A673 (cell line): ENCODE measurements around the gene NELL1. TPM values are rescaled to one million over a fixed set of nuclear protein-coding genes. Genes with fewer than 3 reads are reported as not detected.

Experiments used
- BruUV-seq: library from RNA; stranded (reverse); fragments of 400-500 nt; replicated peaks from 2 replicates; lab custom pipeline; 2021; lab: Mats Ljungman, UMichigan
- CTCF ChIA-PET: fragments of 300-600 bp; sonication (Branson Sonifier 250); formaldehyde crosslinking; loops from one replicate; lab custom pipeline; 2022; ENCODE audit warnings: antibody characterized with exemption; lab: Charles Lee
- POLR2A ChIA-PET: fragments of 300-600 bp; sonication (Branson Sonifier 250); formaldehyde crosslinking; loops from one replicate; lab custom pipeline; 2022; ENCODE audit warnings: antibody characterized with exemption; ENCODE audit not compliant: low non-redundant PET; lab: Charles Lee
- DNase-seq: peaks from one replicate; pipeline ENCODE4 v3.0.0-alpha.2; 2015; ENCODE audit warnings: low spot score
- H3K27ac ChIP-seq: fragments of 200-600 bp; sonication (generic); 2 replicates; pipeline ENCODE4 v1.5.1; 2016; ENCODE audit warnings: mixed run types, low read depth, mild to moderate bottlenecking, mixed read lengths, antibody characterized with exemption, low read length; ENCODE audit not compliant: poor library complexity, severe bottlenecking
- H3K27me3 ChIP-seq: fragments of 200-600 bp; sonication (generic); replicated peaks from 2 replicates; pipeline ENCODE4 v1.6.1; 2017; ENCODE audit warnings: mixed run types, low read depth, mild to moderate bottlenecking, mixed read lengths, antibody characterized with exemption, low read length; ENCODE audit not compliant: insufficient read depth, poor library complexity
- H3K36me3 ChIP-seq: fragments of 200-600 bp; sonication (generic); 2 replicates; pipeline ENCODE4 v1.6.1; 2016; ENCODE audit warnings: mixed run types, mild to moderate bottlenecking, mixed read lengths, antibody characterized with exemption, low read length; ENCODE audit not compliant: insufficient read depth, poor library complexity, severe bottlenecking
- H3K4me1 ChIP-seq: fragments of 200-600 bp; sonication (generic); 2 replicates; pipeline ENCODE4 v1.6.1; 2017; ENCODE audit warnings: mixed run types, mild to moderate bottlenecking, mixed read lengths, antibody characterized with exemption, low read length; ENCODE audit not compliant: insufficient read depth, poor library complexity, severe bottlenecking
- H3K4me3 ChIP-seq: fragments of 200-600 bp; sonication (generic); 2 replicates; pipeline ENCODE4 v1.5.1; 2016; ENCODE audit warnings: low read depth, mixed run types, mild to moderate bottlenecking, mixed read lengths, low read length; ENCODE audit not compliant: poor library complexity, severe bottlenecking
- H3K9me3 ChIP-seq: fragments of 200-600 bp; sonication (generic); 2 replicates; pipeline ENCODE4 v1.6.1; 2016; ENCODE audit warnings: mixed run types, low read depth, mild to moderate bottlenecking, mixed read lengths, antibody characterized with exemption, low read length; ENCODE audit not compliant: poor library complexity, severe bottlenecking
- CTCF ChIP-seq: fragments of 300-800, 200-600 bp; sonication (generic); conservative IDR thresholded peaks from 2 replicates; pipeline ENCODE4 v1.5.1; 2017; ENCODE audit warnings: low read depth, mild to moderate bottlenecking, antibody characterized with exemption, low read length, moderate library complexity, mixed read lengths
- EZH2 ChIP-seq: fragments of 200-600 bp; sonication (generic); IDR thresholded peaks from 2 replicates; pipeline ENCODE4 v1.6.1; 2017; ENCODE audit warnings: borderline replicate concordance, low read depth, mild to moderate bottlenecking, mixed read lengths, antibody characterized with exemption, low read length; ENCODE audit not compliant: poor library complexity, severe bottlenecking
- intact Hi-C: fragments of 100-400 bp; cut with micrococcal nuclease; formaldehyde crosslinking; loops from one replicate; pipeline ENCODE4 v1.10.0; 2022; ENCODE audit not compliant: unreplicated experiment
- total RNA-seq: library from RNA; stranded (reverse); gene quantifications from 2 replicates; pipeline ENCODE4 v1.2.3, GENCODE V29; 2021

NELL1 gene
- total RNA-seq, 1 experiment from 2014 or later: 0.32 TPM

- no peak for TF ChIP-seq CTCF
- TF ChIP-seq EZH2: no peak
- no peaks in the 10 kb centered on the region for H3K27me3 ChIP-seq
- CTCF ChIA-PET: no interaction called here
- intact Hi-C loops: no loop called here
- H3K4me3 ChIP-seq: no peak overlapping the region
- H3K9me3 ChIP-seq: no peaks in the 10 kb centered on the region
- POLR2A ChIA-PET: no interaction called here
- H3K27ac ChIP-seq: no peak overlapping the region
- no peak for DNase-seq
- H3K36me3 ChIP-seq: no peaks in the 10 kb centered on the region
- no peaks in the 10 kb centered on the region for H3K4me1 ChIP-seq
- BruUV-seq: no TSS peak
Measured at GRCh38 chr11:21069909-21070308, 400.5 kb downstream of the NELL1 start.

GRCh38 chr11:21072558-21072957, 403.2 kb downstream of the NELL1 start:
- no peaks in the 10 kb centered on the region for H3K27me3 ChIP-seq
- H3K9me3 ChIP-seq: no peaks in the 10 kb centered on the region
- ChIA-PET CTCF (no interaction called here), POLR2A (interaction anchor here (0.6 kb wide), 1 partner anchor 24 kb away, joined by 3 read pairs; no protein-coding TSS in a partner anchor)
- no TSS peak for BruUV-seq
- H3K4me1 ChIP-seq: no peaks in the 10 kb centered on the region
- no peak overlapping the region for H3K4me3 ChIP-seq
- TF ChIP-seq EZH2 (no peak), CTCF (no peak)
- H3K36me3 ChIP-seq: no peaks in the 10 kb centered on the region
- no peak for DNase-seq
- intact Hi-C loops: no loop called here
- no peak overlapping the region for H3K27ac ChIP-seq

GRCh38 chr11:21082853-21083252, 413.5 kb downstream of the NELL1 start:
- H3K4me1 ChIP-seq: no peaks in the 10 kb centered on the region
- H3K4me3 ChIP-seq: no peak overlapping the region
- no TSS peak for BruUV-seq
- H3K27me3 ChIP-seq: no peaks in the 10 kb centered on the region
- no peaks in the 10 kb centered on the region for H3K9me3 ChIP-seq
- H3K27ac ChIP-seq: no peak overlapping the region
- intact Hi-C loops: no loop called here
- H3K36me3 ChIP-seq: no peaks in the 10 kb centered on the region
- CTCF ChIA-PET: no interaction called here
- TF ChIP-seq EZH2 (no peak), CTCF (no peak)
- POLR2A ChIA-PET: no interaction called here
- no peak for DNase-seq
